GM12864 (cell line): ENCODE results near the gene GPR25.

Experiments
- DNase-seq: peaks from one replicate; pipeline ENCODE4 v3.0.0-alpha.2; 2011; ENCODE audit warnings: low read depth
- H3K4me3 ChIP-seq: 2 replicates; pipeline ENCODE4 v1.5.1; 2011; ENCODE audit warnings: mild to moderate bottlenecking, low read depth, low read length, control low read depth
- CTCF ChIP-seq: IDR thresholded peaks from 2 replicates; pipeline ENCODE4 v1.5.1; 2011; ENCODE audit warnings: low read depth, mild to moderate bottlenecking, moderate library complexity, low read length, control low read depth, inconsistent platforms; ENCODE audit errors: missing control alignments

The GPR25 gene

GRCh38 chr1:200894712-200895442 is 22.1 kb downstream of the GPR25 start, which contains the start of gene INAVA:
Gene INAVA (plus strand): TSS chr1:200894900. CDS start chr1:200898401, 3,501 bp downstream.
- no peak for TF ChIP-seq CTCF
- H3K4me3 ChIP-seq, result no peak within 1 kb of the TSS
- no peak for DNase-seq

- TF ChIP-seq CTCF, result no peak
- DNase-seq, result no peak
- no peak overlapping the region for H3K4me3 ChIP-seq
Observed at GRCh38 chr1:200895443-200895789, 22.6 kb downstream of the GPR25 start.

GRCh38 chr1:200895801-200896530 is 23.2 kb downstream of the GPR25 start:
- TF ChIP-seq CTCF, result no peak
- DNase-seq, result no peak
- H3K4me3 ChIP-seq, result no peak overlapping the region

GRCh38 chr1:200896531-200897196 is 23.9 kb downstream of the GPR25 start:
- TF ChIP-seq CTCF, result no peak
- DNase-seq, result no peak
- no peak overlapping the region for H3K4me3 ChIP-seq

GRCh38 chr1:200897259-200897658 is 24.5 kb downstream of the GPR25 start:
- no peak for DNase-seq
- no peak overlapping the region for H3K4me3 ChIP-seq
- no peak for TF ChIP-seq CTCF

- no peak for DNase-seq
- no peak overlapping the region for H3K4me3 ChIP-seq
- no peak for TF ChIP-seq CTCF
Observed at GRCh38 chr1:200899015-200899386, 26.2 kb downstream of the GPR25 start.
